ENCODE results near the gene AGAP1. TPM values are rescaled to one million over a fixed set of nuclear protein-coding genes. Genes with fewer than 3 reads are reported as not detected.

AGAP1 gene
- total RNA-seq, 6 experiments from 2014 or later: 8.1 to 11.2 (median 9.8) TPM

DNA sequence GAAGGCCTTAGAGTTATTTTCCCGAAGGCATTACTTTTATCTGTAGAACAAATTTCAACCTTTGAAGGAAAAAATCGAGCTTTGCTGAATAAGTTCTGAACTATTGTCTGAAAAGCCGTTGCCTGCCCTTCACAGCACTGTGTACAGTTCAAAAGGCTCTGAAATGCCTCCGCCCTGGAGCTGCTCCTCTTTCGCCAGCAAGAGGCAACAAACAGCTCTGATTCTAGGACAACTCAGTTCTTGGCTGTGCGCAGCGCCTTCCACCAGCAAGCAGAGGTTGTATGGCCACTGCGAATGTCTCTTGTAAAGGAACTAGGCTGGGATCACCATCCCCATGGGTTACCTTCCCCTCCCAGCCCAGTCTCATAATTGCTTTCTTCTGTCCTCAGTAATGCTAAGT lies 365.8 kb downstream of the AGAP1 start:
- no peaks in the 10 kb centered on the region for H3K36me3 ChIP-seq
- H3K27ac ChIP-seq: peak overlapping the region in 1 of 3 donors; percentile 15
- no peaks in the 10 kb centered on the region for H3K4me1 ChIP-seq
- ATAC-seq (peak in 2 of 4 donors; percentile 30 to 33), DNase-seq (no peak)
- H3K9me3 ChIP-seq: no peaks in the 10 kb centered on the region
- no peaks in the 10 kb centered on the region for H3K27me3 ChIP-seq
- intact Hi-C loops (cut with DNase I): no loop called here
- no peak overlapping the region for H3K4me3 ChIP-seq
- WGBS (ENCODE audit: insufficient coverage, low coverage, low lambda C conversion rate, missing lambda C conversion rate): 73% methylated on average over 7 of the region's 8 CpGs
- TF ChIP-seq POLR2A (IDR thresholded peaks at IDR 0.05): no peak
- TF ChIP-seq CTCF (IDR thresholded peaks at IDR 0.05): no peak

DNA sequence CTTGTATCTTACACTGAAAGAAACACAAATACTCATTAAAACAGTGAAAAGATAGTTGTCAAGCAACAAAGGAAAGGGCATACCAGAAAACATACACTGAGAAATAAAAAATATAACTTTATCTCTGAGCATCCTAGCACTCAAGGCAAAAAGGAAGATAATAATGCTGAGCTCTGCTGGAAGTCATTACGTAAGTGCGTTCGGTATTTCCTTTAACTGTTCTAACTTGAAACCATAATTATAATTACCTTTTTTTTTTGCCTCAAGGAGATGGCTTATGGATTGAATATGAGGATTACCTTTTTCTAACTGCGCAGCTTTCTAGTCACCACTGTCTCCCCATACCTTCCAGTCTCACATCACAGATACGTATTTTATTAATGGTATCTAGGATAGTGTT lies 366.3 kb downstream of the AGAP1 start:
- 51% methylated on average over 5 of the region's 5 CpGs for WGBS (ENCODE audit: insufficient coverage, low coverage, low lambda C conversion rate, missing lambda C conversion rate)
- TF ChIP-seq CTCF (IDR thresholded peaks at IDR 0.05) (no peak), POLR2A (IDR thresholded peaks at IDR 0.05) (no peak)
- H3K9me3 ChIP-seq: no peaks in the 10 kb centered on the region
- no peaks in the 10 kb centered on the region for H3K27me3 ChIP-seq
- no peak overlapping the region for H3K4me3 ChIP-seq
- H3K4me1 ChIP-seq: no peaks in the 10 kb centered on the region
- no peak for DNase-seq
- H3K36me3 ChIP-seq: no peaks in the 10 kb centered on the region
- peak overlapping the region in 1 of 3 donors; percentile 15 for H3K27ac ChIP-seq
- intact Hi-C loops (cut with DNase I): no loop called here
- peak; percentile 25 to 52 (median 40) for ATAC-seq

DNA sequence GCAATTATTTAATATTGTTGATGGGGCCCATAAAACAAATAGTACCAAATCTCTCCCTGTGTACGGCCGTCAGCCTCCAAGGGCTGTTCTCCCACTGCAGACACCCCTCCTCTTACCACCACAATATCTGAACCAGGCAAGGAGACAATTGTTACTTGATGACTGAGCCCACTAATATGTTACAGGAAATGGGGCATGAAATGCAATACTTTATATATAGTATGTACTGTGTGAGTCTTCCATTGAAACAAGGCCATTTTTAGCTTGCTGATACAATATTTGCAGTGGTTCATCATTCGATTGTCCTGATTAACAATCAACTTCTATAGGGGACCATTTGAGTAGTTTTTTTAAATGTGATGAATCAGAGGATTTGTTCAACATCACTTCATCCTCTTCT lies 367.0 kb downstream of the AGAP1 start:
- H3K4me3 ChIP-seq: no peak overlapping the region
- no peaks in the 10 kb centered on the region for H3K9me3 ChIP-seq
- ATAC-seq (no peak), DNase-seq (no peak)
- TF ChIP-seq POLR2A (IDR thresholded peaks at IDR 0.05) (no peak), CTCF (IDR thresholded peaks at IDR 0.05) (no peak)
- 55% methylated on average over 2 of the region's 3 CpGs for WGBS (ENCODE audit: insufficient coverage, low coverage, low lambda C conversion rate, missing lambda C conversion rate)
- H3K4me1 ChIP-seq: no peaks in the 10 kb centered on the region
- H3K36me3 ChIP-seq: no peaks in the 10 kb centered on the region
- no peaks in the 10 kb centered on the region for H3K27me3 ChIP-seq
- no peak overlapping the region for H3K27ac ChIP-seq
- intact Hi-C loops (cut with DNase I): no loop called here

DNA sequence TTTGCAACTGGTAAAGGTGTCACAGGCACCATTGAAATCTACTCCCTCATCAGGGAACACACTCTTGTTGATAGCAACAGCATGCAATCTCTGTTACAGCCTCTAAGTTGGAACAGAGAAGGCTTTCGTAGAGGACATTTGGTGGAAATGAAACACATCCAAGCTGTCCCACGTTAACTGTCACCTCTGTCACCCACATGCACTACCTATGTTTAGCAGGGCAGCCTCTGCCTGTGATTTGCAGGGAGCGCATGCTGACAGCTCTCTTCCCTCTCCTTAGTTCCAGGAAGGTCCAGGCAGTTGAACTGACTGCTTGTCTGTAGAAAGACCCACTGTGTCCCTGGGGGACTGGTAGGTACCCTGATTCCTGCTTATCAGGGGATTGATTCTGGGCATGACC lies 367.5 kb downstream of the AGAP1 start:
- no peaks in the 10 kb centered on the region for H3K4me1 ChIP-seq
- no peak for DNase-seq
- H3K36me3 ChIP-seq: no peaks in the 10 kb centered on the region
- no peak for ATAC-seq
- H3K9me3 ChIP-seq: no peaks in the 10 kb centered on the region
- 87% methylated on average over 3 of the region's 3 CpGs for WGBS (ENCODE audit: insufficient coverage, low coverage, low lambda C conversion rate, missing lambda C conversion rate)
- no peaks in the 10 kb centered on the region for H3K27me3 ChIP-seq
- H3K27ac ChIP-seq: no peak overlapping the region
- intact Hi-C loops (cut with DNase I): no loop called here
- H3K4me3 ChIP-seq: no peak overlapping the region
- TF ChIP-seq CTCF (IDR thresholded peaks at IDR 0.05) (no peak), POLR2A (IDR thresholded peaks at IDR 0.05) (no peak)

DNA sequence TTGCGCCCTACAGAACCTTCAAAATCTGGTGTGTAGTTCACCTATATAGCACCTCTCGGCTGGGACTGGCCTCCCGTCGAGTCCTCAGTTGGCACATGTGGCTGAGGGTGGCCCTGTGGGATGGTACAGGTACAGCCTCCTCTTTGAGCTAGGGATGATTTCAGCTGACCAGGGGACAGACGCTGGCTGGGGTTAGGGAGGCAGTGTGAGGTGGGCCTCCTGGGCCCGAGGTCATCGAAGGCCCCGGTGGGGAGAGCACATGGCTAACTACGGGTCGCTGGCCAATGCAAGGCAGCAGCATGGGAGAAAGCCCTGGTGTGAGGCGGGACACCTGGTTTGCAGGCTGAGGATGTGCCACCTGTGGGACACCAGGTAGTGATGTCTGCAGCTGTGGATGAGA lies 369.6 kb downstream of the AGAP1 start:
- H3K4me1 ChIP-seq: no peaks in the 10 kb centered on the region
- 94% methylated on average over 6 of the region's 11 CpGs for WGBS (ENCODE audit: insufficient coverage, low coverage, low lambda C conversion rate, missing lambda C conversion rate)
- TF ChIP-seq CTCF (IDR thresholded peaks at IDR 0.05) (no peak), POLR2A (IDR thresholded peaks at IDR 0.05) (no peak)
- DNase-seq (no peak), ATAC-seq (no peak)
- H3K36me3 ChIP-seq: no peaks in the 10 kb centered on the region
- H3K27ac ChIP-seq: no peak overlapping the region
- no peaks in the 10 kb centered on the region for H3K27me3 ChIP-seq
- no peak overlapping the region for H3K4me3 ChIP-seq
- H3K9me3 ChIP-seq: no peaks in the 10 kb centered on the region
- intact Hi-C loops (cut with DNase I): no loop called here

Data from right lobe of liver (tissue), 6 donors.